GDM1 (cell line): ENCODE measurements around the gene BRI3BP.
"Not testable (repeated sequence)": the region's sequence is repeated elsewhere in the genome, so short reads cannot be mapped to it uniquely, and the experiment has no call there.

Experiments
- DNase-seq: peaks from one replicate; lab custom pipeline; 2025; lab: John Stamatoyannopoulos, UW

BRI3BP gene

DNA sequence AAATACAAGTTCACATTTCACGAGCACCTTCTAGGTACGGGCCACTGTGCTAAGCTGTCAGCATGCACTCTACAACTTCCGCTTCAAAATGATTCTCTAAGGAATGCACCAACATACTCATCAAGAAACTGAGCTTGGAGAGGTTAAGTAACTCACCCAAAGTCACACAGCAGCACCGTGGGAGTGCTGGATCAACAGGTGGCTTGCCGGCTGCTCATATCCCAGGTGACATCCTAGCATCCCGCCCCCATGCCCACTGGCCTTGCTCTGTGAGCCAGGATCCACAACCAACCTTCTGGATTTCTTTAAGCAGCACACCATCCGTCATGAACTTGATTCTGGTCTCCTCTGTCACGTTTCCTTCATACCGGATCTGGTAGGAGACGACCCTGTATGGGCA, 21.2 kb upstream of the BRI3BP start:
- no peak for DNase-seq

DNA sequence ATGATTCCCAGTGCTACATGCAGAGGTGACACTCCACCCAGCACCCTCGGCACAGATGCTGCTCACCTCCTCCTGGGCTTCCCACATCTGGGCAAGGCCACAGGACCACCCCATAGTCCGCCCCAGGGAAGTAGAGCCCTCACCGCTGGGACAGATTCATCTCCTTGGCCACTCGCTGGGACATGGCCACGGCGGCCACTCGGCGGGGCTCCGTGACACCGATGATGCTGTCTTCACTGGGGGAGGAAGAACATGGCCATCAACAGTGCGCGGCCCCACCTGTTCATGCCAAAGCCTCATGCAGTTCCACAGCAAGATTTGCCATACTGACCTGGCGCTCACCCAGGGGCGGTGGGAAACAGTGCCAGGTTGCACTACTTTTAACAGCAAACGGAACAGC, 18.2 kb upstream of the BRI3BP start:
- no peak for DNase-seq

DNA sequence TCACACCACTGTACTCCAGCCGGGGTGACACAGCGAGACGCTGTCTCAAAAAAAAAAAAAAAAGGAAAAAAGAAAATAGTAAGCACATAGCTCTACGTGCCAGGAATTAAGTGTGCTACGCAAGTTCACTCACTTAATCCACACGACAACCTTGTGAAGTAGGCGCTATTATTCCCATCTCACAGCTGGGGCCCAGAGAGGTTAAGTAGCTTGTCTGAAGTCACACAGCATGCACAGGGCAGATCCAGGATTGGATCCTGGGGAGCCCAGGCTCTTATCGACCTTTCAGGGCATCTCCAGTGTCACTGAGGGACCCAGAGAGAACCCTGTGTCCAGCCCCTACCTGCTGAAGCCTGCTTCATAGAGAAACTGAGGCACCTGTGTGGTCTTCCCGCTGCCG, 16.4 kb upstream of the BRI3BP start:
- no peak for DNase-seq

DNA sequence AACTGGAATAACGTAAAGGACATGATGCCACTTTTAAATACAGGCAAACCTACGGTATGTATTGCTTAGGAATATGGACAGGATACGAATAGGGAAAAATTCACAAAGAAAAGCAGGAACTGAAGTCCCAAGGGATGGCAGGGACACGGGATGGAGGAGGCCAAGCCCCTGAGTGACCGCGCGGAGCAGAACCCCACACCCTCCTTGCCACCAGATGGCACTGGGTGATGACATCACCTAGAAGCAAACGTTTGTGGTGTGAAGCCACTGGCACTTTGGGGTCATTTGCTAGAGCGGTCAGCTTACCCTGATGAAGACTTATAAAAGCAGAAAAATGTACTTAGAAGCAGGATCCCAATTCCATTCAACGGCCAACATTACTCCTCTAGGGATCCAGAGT, 13.9 kb upstream of the BRI3BP start:
- DNase-seq, result no peak

DNA sequence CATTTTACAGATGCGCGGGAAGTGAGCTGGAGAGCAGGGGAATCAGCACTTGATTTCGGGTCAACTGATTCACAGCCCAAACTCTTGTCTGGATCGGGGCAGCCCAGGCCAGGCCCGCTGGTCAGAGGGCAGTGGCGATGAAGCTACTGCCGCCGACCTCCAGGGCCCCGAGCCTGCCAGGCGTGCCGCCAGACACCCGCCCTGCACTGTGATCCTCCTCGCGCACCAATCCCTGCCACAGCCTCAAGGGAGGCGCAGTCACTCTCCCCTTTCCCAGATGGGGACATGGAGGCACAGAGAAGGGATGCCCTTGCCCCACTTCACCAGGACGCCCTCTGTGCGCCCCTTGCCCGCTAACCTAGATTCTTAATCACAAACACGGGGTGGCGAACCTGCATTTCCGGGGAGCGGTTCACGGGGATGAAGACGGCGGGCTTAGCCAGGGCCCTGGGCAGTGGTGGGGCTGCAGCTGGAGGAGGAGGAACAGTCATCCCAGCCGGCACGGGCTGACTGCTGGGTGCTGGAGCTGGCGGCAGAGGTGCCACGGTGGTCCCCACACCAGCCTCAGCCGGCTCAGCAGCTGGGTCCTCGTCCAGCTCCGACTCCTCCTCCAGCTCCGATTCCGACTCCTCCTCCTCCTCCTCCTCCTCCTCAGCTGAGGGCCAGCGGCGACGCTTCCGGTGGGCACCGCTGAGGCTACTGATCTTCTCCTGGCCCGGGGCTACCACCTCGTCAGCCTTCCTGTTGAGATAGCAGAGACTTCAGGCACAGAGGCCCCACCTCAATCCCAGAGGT, 13.2 kb upstream of the BRI3BP start:
- DNase-seq, result no peak

DNA sequence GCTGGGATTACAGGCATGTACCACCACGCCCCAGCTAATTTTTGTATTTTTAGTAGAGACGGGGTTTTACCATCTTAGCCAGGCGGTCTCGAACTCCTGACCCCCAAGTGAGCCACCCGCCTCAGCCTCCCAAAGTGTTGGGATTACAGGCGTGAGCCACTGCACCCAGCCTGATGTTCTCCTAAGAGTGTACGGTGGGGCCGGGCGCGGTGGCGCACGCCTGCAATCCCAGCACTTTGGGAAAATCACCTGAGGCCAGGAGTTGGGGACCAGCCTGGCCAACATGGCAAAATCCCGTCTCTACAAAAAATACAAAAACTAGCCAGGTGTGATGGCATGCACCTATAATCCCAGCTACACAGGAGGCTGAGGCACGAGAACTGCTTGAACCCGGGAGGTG, 6.6 kb upstream of the BRI3BP start:
- DNase-seq, result not testable (repeated sequence)

DNA sequence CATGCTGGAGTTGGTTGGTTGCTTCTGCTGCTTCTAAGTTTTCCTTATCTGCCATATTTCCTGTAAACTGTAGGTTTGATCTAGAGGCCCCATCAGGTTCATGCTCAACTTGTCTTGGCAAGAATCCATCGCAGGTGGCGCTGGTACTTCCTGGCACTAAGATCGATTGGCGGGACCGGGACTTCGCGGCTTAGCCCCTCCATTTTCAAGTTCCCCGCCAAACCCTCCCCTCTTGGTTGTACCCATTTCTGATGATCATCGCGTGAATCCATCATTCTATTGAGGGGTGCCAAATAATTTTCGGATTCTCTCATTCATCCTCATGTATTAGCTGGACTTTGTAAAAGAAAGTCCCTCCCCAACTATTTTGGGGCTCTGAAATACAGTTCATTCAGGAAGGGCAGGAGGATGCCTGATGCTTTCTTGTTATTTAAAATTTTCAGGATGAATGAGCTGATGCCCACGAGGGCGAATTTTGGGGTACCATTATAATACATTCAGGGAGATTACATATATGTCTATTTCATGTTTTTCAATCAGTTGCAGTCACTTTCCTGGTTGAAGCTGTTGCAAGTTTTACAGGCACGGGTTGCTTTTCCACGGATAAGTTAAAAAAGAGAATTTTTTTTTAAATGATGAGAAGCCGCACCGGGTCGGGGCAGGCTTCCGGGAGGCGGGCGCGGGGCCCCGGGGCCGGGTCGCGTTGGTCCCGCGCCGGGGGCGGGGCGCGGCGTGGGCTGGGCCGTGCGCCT, 395 bp upstream of the BRI3BP start:
- peak; percentile 69 for DNase-seq

DNA sequence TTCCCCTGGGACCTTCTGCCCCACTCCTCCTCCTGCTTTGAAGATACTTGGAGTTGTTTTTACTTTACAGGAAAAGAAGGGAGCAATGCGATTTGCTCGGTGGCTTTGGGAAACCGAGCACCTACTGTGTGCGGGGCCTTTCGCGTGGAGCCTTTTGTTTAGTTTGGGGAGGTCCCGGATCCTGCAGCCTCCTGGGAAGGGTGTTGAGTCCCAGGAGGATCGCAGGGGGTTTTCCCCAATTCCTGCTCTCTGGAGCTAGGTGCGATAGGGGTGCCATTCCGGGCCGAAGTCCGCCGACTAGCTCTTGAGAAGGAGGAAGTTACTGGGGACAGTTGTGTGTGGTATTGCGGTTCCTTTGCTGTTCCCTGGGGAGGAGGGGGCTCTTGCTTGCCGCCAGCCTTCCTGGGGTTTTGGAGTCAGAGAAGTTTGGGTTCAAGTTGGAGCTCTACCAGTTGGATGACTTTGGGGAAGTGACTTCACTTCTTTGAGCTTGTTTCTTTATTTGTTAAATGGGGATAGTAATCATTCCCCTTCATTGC, 1.1 kb downstream of the BRI3BP start:
- DNase-seq, result peak; percentile 80

DNA sequence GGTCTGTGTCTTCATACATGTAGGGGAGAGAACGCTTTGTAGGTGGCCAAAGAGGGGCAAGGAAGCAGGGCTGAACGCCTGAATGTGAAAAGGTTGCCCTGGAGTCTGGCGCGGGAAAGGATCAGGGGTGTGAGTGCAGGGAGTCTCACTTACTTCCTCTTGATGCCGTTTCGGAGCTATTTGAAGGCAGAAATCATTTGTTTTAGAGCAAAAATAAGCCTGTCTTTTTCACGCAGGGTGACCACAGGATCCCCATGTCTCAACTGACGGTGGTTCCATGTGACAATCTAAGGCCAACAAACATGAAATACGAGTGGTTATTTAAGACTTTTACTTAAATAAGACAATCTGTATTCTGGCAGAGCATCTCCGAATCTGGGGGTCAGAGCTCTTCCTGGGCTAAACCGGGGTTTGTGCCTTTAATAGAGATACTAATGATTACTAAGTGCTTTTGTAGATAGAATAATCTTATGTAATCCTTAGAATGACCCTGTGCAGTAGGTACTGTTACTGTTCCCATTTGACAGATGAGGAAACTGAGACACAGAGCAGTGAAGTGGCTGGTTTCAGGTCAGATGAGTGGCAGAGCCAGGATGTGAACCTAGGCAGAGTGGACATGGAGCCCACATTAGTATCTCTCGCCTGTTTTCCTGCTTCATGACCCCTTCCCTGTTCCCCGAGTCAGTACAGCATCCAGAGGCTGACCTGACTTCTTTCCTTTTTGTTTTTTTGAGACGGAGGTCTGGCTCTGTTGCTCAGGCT, 1.9 kb downstream of the BRI3BP start:
- DNase-seq, result no peak

DNA sequence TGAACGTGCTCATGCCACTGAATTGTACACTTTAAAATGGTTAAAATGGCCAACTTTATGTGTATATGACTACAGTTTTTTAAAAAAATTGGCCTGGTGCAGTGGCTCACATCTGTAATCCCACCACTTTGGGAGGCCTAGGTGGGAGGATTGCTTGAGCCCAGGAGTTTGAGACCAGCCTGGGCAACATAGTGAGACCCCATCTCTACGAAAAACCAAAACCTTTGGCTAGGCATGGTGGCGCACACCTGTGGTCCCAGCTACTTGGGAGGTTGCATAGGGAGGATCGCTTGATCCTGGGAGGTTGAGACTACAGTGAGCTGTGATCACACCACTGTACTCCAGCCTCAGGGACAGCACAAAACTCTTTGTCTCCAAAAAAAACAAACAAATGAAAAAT, 5.3 kb downstream of the BRI3BP start:
- no peak for DNase-seq

DNA sequence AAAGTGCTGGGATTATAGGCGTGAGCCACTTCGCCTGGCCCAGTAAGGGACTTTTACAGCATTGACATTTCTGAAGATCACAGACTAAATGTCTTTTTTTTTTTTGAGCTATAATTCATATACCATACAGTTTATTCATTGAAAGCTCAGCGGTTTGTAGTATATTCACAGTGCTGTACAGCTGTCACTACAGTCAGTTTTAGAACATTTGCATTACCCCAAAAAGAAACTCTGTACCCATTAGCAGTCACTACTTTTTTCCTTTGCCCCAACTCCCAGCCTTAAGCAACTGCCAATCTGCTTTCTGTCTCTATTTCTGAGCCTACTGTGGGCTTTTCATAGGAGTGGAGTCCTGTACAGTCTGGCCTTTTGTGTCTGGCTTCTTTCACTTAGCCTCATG, 8.2 kb downstream of the BRI3BP start:
- no peak for DNase-seq

DNA sequence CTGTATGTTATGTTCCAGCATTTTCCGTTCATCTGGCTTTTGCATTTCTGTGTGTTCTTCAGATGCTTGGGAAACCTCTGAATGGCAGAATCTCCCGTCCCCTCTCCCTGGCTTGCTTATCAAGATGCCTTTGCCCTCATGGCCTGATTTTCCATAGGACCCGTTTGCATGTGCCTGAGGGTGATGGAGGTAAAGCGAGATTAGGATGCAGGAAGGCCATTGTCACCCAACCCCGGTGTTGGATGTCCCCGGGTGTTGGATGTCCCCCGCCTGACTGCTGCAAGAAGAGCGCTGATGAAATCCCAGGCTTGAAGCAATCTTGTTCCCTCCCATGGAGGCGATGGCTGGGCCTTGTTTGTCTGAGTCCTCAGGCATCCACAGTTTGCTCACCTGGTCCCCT, 9.6 kb downstream of the BRI3BP start:
- DNase-seq, result no peak

DNA sequence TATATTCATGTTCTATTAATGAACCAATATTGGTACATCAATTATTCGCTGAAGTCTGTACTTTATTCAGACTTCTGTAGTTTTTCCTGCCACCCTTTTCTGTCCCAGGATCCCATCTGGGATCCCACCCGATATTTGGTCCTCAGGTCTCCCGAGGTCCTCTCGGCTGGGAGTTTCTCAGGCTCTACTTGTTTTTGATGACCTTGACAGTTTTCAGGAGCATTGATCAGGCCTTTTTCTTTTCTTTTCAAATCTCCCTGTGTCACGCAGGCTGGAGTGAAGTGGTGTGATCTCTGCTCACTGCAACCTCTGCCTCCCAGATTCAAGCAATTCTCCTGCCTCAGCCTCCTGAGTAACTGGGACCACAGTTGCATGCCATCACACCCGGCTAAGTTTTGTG, 11.2 kb downstream of the BRI3BP start:
- DNase-seq, result no peak

DNA sequence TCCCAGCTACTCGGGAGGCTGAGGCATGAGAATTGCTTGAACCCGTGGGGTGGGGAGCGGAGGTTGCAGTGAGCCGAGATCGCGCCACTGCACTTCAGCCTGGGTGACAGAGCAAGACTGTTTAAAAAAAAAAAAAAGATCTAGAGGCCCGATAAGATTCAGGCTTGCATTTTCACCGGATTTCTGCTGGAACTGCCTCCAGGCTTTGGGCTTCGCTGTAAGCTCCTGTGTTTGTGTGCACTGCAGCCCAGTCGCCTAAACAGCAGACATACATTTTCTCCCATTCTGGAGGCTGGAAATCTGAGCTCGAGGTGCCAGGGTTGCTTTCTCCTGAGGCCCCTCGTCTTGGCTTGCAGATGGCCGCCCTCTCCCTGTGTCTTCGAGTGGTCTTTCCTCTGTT, 12.2 kb downstream of the BRI3BP start:
- DNase-seq, result no peak

DNA sequence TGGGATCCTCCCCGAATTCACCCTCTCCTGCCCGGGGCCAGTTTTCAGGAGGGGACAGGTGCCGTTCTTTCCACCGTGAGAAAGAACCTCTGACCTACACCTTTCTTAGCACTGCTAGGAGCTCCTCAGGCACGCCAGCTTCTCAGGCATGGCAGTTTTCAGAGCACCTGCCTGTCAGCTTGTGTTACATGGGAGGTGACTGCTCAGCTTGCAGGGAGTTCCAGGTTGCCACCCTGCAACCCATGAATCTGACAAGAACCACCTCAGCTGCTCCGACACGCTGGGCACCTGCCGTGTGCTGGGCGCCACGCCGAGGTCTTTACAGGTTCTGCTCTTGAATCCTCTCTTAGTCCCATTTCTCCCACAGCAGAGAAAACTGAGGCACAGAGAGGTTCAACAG, 12.9 kb downstream of the BRI3BP start:
- DNase-seq, result no peak

DNA sequence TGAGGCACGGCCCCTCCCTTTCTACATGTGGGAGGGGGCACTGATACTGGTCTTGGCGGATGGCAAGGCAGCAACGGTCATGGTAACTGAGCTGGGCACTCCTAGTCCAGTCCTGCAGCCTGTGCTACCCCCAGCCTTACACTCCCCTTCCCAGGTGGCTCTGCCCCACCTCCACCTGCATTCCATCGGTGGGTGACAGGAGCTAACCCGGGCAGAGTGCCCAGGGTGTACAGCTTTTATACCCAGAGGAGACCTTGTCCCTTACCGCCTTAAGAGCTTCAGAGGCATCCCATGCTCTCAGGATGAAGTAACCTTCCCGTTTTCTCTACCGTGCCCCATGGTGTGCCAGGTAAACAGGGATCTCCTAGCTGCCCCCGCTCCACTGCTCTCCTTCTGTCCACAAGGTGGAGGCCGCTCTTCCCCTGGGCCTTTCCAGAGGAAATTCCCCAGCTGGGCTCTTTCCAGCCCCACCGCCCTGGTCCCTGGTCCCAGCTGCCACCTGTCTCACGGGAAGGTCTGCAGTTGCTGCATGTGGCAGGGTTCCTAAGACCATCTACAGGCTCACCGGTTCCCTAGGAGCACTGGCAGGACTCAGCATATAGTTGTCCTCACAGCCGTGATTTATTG, 20.5 kb downstream of the BRI3BP start:
- DNase-seq, result no peak

DNA sequence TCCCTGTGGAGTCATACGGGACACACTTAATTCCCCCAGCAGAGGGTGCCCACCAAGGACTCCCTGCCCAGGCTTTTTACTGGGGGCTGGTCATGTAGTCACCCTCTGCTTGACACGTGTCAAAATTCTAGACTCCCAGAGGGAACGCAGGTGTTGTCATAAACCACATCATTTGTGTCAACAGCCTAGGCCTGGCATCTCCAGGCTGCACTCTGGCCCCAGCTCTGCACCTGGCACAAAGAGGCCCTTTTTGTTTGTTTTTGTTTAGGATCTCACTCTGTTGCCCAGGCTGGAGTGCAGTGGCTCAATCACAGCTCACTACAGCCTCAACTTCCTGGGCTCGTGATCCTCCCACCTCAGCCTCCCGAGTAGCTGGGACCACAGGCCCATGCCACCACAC, 21.1 kb downstream of the BRI3BP start:
- DNase-seq, result no peak

DNA sequence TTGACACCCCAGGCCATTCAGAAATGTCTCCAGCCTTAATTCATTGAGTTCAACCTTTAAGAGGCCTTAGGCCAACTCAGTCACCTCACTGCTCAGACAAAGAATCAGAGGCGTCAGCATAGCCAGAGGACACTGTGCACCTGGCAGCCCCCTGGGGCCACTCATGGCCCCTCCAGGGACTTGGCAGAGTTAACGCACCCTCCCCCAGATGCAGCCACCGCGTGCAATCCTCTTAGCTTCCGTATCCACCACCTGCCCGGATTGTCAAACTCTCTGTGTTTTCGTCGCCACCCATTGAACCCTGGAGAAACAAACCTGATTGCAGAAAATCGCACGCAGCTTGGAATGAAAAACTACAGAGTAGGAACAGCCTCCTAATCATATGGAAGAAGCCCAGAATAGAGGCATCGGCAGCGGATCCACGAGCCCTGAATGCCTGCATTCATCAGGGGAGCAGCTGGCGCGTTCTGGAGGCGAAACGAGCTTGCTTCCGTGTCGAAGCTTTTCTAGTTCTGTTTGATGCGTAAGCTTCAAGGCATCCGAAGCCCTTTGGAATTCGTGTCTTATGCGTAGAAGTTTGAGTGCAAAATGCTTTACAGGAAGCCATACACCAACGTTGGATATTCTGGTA, 22.4 kb downstream of the BRI3BP start:
- no peak for DNase-seq

DNA sequence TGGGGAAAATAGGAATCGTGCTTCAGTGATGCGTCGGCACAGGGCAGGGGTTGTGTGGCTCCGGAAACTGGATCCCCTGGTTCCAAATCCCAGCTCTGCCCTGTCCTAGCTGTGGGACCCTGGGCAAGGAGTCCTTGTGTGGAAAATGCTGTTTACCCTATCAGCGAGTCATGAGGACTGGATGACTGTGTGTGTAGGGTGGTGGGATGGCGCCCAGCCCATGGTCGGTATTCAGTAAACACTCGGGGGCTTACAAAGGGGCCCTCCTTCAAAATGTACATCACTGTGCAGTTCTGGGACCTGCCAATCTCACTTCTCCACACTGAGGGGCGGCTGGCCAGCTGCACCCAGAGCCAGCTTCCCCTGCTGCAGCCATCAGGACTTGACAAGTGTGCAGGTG, 24.4 kb downstream of the BRI3BP start:
- no peak for DNase-seq

DNA sequence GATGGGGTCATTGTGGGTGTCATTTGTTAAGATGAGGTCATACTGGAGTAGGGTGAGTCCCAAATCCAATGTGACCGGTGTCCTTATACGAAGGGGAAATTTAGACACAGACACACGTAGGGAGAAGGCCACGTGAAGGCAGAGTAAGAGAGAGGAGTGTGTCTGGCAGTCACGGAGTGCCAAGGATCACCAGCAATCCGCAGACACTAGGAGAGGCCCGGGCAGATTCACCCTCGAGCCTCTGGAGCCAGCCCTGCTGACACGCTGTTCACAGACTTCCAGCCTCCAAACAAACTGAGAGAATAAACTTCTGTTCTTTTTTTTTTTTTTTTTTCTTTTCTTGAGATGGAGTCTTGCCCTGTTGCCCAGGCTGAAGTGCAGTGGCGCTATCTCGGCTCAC, 24.9 kb downstream of the BRI3BP start:
- no peak for DNase-seq

DNA sequence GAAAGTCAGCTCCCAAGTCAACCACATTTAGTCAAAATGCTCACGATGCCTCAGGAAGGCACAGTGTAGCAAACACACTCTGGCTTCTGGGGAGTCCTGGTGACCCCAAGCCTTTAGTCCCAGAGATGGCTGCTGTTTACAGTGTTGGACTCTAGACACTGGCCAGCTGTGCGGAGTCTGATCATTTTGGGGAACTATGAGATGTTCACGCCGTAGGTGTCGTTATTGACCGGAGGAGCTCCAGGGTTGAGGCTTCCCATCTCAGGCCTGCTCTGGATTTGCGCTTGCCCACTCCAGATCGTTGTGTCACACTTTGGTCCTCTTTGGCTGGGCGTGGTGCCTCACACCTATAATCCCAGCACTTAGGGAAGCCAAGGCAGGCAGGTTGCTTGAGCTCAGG, 27.7 kb downstream of the BRI3BP start:
- no peak for DNase-seq

DNA sequence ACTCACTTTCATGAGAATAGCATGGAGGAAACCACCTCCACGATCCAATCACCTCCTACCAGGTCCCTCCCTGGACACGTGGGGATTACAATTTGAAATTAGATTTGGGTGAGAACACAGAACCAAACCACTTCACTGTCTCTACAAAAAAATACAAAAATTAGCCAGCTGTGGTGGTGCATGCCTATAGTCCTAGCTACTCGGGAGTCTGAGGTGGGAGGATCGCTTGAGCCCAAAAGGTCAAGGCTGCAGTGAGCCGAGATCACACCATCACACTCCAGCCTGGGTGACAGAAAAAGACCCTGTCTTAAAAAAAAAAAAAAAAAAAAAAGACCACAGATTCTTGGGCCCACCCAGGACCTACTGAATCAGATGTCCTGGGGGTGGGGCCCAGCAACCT, 28.3 kb downstream of the BRI3BP start:
- no peak for DNase-seq
